ENCODE measurements around the gene FOCAD.

FOCAD gene

GRCh38 chr9:20904995-20905394 lies 220.9 kb downstream of the FOCAD start:
- Histone ChIP-seq H3F3A (ENCODE audit: low read depth) (no peaks in the 10 kb centered on the region), H3K4me2 (ENCODE audit: low read depth, low read length, poor library complexity, severe bottlenecking) (peak overlapping the region; percentile 58), H3K36me3 (ENCODE audit: insufficient read depth, low read length) (no peaks in the 10 kb centered on the region), H2AFZ (ENCODE audit: low read length) (no peak overlapping the region), H3K4me1 (ENCODE audit: insufficient read depth, low read length, poor library complexity, severe bottlenecking) (peaks cover 41% of the 10 kb centered on the region), H3K4me3 (ENCODE audit: low read length, poor library complexity, severe bottlenecking) (peak overlapping the region; percentile 23), H3K9me3 (ENCODE audit: insufficient read depth, low read depth, low read length) (no peaks in the 10 kb centered on the region), H3K79me2 (ENCODE audit: insufficient read depth, low read length) (no peaks in the 10 kb centered on the region), H3K9me2 (replicated peaks; ENCODE audit: low read depth, low read length) (no peaks in the 10 kb centered on the region), H4K20me1 (ENCODE audit: insufficient read depth, low read length, poor library complexity, severe bottlenecking) (no peaks in the 10 kb centered on the region), H3K27me3 (ENCODE audit: insufficient read depth, low read length, poor library complexity, severe bottlenecking) (no peaks in the 10 kb centered on the region), H3K9ac (ENCODE audit: low read depth, low read length, poor library complexity, severe bottlenecking) (no peak overlapping the region)
- TF ChIP-seq EZH2phosphoT487 (IDR thresholded peaks at IDR 0.05; ENCODE audit: borderline replicate concordance) (no peak), CTCF (conservative IDR thresholded peaks at IDR 0.05; ENCODE audit: low read length) (no peak)

GRCh38 chr9:20906326-20906725 lies 222.3 kb downstream of the FOCAD start:
- Histone ChIP-seq H3K27me3 (ENCODE audit: insufficient read depth, low read length, poor library complexity, severe bottlenecking) (no peaks in the 10 kb centered on the region), H3K9ac (ENCODE audit: low read depth, low read length, poor library complexity, severe bottlenecking) (no peak overlapping the region), H4K20me1 (ENCODE audit: insufficient read depth, low read length, poor library complexity, severe bottlenecking) (no peaks in the 10 kb centered on the region), H2AFZ (ENCODE audit: low read length) (no peak overlapping the region), H3F3A (ENCODE audit: low read depth) (no peaks in the 10 kb centered on the region), H3K4me2 (ENCODE audit: low read depth, low read length, poor library complexity, severe bottlenecking) (no peak overlapping the region), H3K79me2 (ENCODE audit: insufficient read depth, low read length) (no peaks in the 10 kb centered on the region), H3K9me2 (replicated peaks; ENCODE audit: low read depth, low read length) (no peaks in the 10 kb centered on the region), H3K9me3 (ENCODE audit: insufficient read depth, low read depth, low read length) (no peaks in the 10 kb centered on the region), H3K4me1 (ENCODE audit: insufficient read depth, low read length, poor library complexity, severe bottlenecking) (peaks cover 41% of the 10 kb centered on the region), H3K36me3 (ENCODE audit: insufficient read depth, low read length) (no peaks in the 10 kb centered on the region), H3K4me3 (ENCODE audit: low read length, poor library complexity, severe bottlenecking) (no peak overlapping the region)
- TF ChIP-seq CTCF (conservative IDR thresholded peaks at IDR 0.05; ENCODE audit: low read length) (no peak), EZH2phosphoT487 (IDR thresholded peaks at IDR 0.05; ENCODE audit: borderline replicate concordance) (no peak)

GRCh38 chr9:20908461-20908860 lies 224.4 kb downstream of the FOCAD start:
- H3K4me2 ChIP-seq (ENCODE audit: low read depth, low read length, poor library complexity, severe bottlenecking), result no peak overlapping the region
- H3K4me1 ChIP-seq (ENCODE audit: insufficient read depth, low read length, poor library complexity, severe bottlenecking), result peaks cover 41% of the 10 kb centered on the region
- H3K9me3 ChIP-seq (ENCODE audit: insufficient read depth, low read depth, low read length), result no peaks in the 10 kb centered on the region
- no peak overlapping the region for H3K4me3 ChIP-seq (ENCODE audit: low read length, poor library complexity, severe bottlenecking)
- no peaks in the 10 kb centered on the region for H3K9me2 ChIP-seq (replicated peaks; ENCODE audit: low read depth, low read length)
- H4K20me1 ChIP-seq (ENCODE audit: insufficient read depth, low read length, poor library complexity, severe bottlenecking), result no peaks in the 10 kb centered on the region
- no peaks in the 10 kb centered on the region for H3K27me3 ChIP-seq (ENCODE audit: insufficient read depth, low read length, poor library complexity, severe bottlenecking)
- no peak overlapping the region for H2AFZ ChIP-seq (ENCODE audit: low read length)
- no peaks in the 10 kb centered on the region for H3F3A ChIP-seq (ENCODE audit: low read depth)
- no peak overlapping the region for H3K9ac ChIP-seq (ENCODE audit: low read depth, low read length, poor library complexity, severe bottlenecking)
- TF ChIP-seq EZH2phosphoT487 (IDR thresholded peaks at IDR 0.05; ENCODE audit: borderline replicate concordance) (no peak), CTCF (conservative IDR thresholded peaks at IDR 0.05; ENCODE audit: low read length) (no peak)
- H3K79me2 ChIP-seq (ENCODE audit: insufficient read depth, low read length), result no peaks in the 10 kb centered on the region
- no peaks in the 10 kb centered on the region for H3K36me3 ChIP-seq (ENCODE audit: insufficient read depth, low read length)
